BE2C (cell line): ENCODE measurements around the gene PPIE.
"Not testable (repeated sequence)": the region's sequence is repeated elsewhere in the genome, so short reads cannot be mapped to it uniquely, and the experiment has no call there.

ENCODE experiments used
- DNase-seq: peaks from one replicate; pipeline ENCODE4 v3.0.0-alpha.2; 2020
- H3K27me3 ChIP-seq: fragments of 250-450 bp; sonication (Bioruptor Pico); 2 replicates; pipeline ENCODE4 v1.5.1; 2020; ENCODE audit warnings: mild to moderate bottlenecking
- H3K36me3 ChIP-seq: fragments of 250-450 bp; sonication (Bioruptor Pico); 2 replicates; pipeline ENCODE4 v1.5.1; 2020; ENCODE audit warnings: mild to moderate bottlenecking
- H3K4me1 ChIP-seq: fragments of 250-450 bp; sonication (Bioruptor Pico); 2 replicates; pipeline ENCODE4 v1.5.1; 2020
- H3K4me3 ChIP-seq: 2 replicates; pipeline ENCODE4 v1.5.1; 2011; ENCODE audit warnings: low read depth, low read length
- H3K9me3 ChIP-seq: fragments of 250-450 bp; sonication (Bioruptor Pico); 2 replicates; pipeline ENCODE4 v1.5.1; 2020
- TF ChIP-seq, protein P1 (sequence below): IDR thresholded peaks from 2 replicates; pipeline ENCODE4 v1.5.1; 2012; ENCODE audit warnings: mild to moderate bottlenecking, low read depth, low read length

The PPIE gene

DNA sequence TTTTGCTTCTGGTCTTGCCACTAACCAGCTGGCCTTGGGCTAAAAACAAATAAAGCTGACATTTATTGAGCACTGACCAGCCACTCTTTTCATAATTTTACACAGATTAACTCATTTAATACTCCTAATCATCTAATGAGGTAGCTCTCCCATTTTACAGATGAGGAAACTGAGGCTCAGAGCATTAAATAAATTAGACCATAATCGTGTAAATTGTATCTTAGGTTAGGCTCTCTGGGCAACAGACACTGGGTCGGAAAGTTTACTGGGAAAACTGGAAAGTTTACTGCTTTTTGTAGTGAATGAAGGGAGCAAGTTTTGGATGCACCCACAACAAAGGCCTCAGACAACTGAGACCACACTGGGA is 42.6 kb downstream of the PPIE start:
- no peak for DNase-seq
- TF ChIP-seq, protein P1, sequence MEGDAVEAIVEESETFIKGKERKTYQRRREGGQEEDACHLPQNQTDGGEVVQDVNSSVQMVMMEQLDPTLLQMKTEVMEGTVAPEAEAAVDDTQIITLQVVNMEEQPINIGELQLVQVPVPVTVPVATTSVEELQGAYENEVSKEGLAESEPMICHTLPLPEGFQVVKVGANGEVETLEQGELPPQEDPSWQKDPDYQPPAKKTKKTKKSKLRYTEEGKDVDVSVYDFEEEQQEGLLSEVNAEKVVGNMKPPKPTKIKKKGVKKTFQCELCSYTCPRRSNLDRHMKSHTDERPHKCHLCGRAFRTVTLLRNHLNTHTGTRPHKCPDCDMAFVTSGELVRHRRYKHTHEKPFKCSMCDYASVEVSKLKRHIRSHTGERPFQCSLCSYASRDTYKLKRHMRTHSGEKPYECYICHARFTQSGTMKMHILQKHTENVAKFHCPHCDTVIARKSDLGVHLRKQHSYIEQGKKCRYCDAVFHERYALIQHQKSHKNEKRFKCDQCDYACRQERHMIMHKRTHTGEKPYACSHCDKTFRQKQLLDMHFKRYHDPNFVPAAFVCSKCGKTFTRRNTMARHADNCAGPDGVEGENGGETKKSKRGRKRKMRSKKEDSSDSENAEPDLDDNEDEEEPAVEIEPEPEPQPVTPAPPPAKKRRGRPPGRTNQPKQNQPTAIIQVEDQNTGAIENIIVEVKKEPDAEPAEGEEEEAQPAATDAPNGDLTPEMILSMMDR: no peak
- H3K4me3 ChIP-seq: no peak overlapping the region

GRCh38 chr1:39782103-39782502 is 43.4 kb downstream of the PPIE start:
- TF ChIP-seq, protein P1: no peak
- no peaks in the 10 kb centered on the region for H3K36me3 ChIP-seq
- no peaks in the 10 kb centered on the region for H3K9me3 ChIP-seq
- DNase-seq: no peak
- no peak overlapping the region for H3K4me3 ChIP-seq
- H3K27me3 ChIP-seq: no peaks in the 10 kb centered on the region
- no peaks in the 10 kb centered on the region for H3K4me1 ChIP-seq

More for the DNA sequence above, 42.6 kb downstream of the PPIE start:
- Histone ChIP-seq H3K9me3 (no peaks in the 10 kb centered on the region), H3K36me3 (no peaks in the 10 kb centered on the region), H3K4me1 (no peaks in the 10 kb centered on the region), H3K27me3 (no peaks in the 10 kb centered on the region)

DNA sequence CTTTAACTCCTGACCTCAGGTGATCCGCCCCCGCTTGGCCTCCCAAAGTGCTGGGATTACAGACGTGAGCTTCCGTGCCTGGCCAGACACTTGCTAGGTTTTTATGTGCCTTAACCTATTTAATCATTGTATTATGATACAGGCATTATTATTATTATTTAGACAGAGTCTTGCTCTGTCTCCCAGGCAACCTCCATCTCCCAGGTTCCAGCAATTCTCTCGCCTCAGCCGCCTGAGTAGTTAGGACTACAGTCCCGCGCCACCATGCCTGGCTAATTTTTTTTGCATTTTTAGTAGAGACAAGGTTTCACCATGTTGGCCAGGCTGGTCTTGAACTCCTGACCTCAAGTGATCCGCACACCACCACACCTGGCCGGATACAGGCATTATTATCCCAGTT is 44.0 kb downstream of the PPIE start:
- H3K9me3 ChIP-seq, DNase-seq, H3K36me3 ChIP-seq, H3K4me3 ChIP-seq, H3K4me1 ChIP-seq, H3K27me3 ChIP-seq: not testable (repeated sequence)

DNA sequence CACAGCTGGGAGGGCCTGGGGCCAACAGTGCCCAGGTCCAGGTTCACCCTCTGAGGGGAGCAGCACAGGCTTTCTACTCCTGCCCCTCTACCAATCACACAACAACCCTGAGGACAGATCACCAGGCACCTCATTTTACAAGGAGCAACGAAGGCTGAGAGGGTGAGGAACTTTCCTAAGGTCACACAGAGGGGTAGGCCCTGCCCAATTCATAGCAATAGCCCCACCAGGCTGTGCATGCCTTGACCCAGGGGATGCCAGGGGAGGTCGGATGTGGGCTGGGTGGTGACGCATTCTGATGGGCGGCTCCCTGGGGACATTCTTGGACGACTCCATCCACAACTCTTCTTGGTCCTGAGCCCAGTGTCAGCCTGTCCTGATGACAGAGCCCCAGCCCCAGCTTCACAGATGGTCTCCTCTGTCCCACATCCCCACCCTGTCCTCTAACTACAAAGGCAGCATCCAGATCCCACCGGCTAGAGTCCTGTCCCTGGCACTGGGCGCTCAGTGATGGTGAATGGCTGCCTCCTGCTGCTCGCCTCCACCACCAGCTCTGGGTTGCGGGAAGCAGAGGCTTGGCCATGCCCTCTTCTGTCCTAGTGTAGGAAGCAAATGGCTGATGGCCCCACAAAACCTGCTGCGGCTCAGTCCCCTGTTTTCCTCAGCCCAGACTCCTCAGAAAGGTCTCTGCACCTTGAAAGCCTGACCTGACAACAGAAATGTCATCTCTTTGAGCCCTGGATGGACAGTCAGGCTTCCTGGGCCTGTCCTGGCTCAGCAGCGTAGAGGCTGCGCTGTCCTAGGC is 47.8 kb downstream of the PPIE start:
- not testable (repeated sequence) for H3K9me3 ChIP-seq, H3K4me3 ChIP-seq, H3K36me3 ChIP-seq, H3K27me3 ChIP-seq, DNase-seq, H3K4me1 ChIP-seq

DNA sequence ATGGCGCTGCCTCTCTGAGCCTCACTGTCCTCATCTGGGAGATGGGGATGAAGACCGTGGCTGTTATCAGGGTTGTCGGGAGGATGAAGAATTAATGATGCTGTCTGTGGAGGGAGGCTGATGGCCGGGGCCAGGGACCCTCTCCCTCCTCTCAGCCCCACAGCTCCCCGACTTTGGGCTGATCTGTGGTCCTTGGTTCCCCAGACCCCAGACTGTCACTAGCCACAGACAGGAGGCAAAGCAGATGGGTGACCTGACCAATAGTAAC is 48.4 kb downstream of the PPIE start:
- not testable (repeated sequence) for H3K4me3 ChIP-seq, DNase-seq, H3K27me3 ChIP-seq, H3K36me3 ChIP-seq, H3K4me1 ChIP-seq, H3K9me3 ChIP-seq

DNA sequence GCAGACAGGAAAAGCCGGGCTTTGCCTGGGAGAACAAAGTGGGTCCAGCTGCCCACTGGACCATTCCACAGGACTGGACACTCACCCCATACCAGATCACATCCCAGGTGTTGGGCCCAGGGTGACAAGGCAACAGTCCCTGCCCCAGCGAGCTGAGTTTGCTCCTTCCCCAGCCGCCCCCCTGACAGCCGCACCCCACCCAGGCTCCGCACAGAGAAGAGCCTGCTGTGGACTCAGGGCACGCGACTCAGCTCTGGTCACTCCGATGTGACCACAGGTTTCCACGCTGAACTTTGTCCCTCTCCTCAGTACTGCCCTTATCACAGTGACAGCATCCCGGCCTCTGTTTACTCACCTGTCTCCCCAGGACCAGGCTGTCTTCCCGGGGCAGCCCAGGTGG is 48.8 kb downstream of the PPIE start:
- H3K36me3 ChIP-seq: no peaks in the 10 kb centered on the region
- no peaks in the 10 kb centered on the region for H3K9me3 ChIP-seq
- no peak for DNase-seq
- H3K4me1 ChIP-seq: no peaks in the 10 kb centered on the region
- H3K4me3 ChIP-seq: no peak overlapping the region
- TF ChIP-seq, protein P1: no peak
- no peaks in the 10 kb centered on the region for H3K27me3 ChIP-seq

- not testable (repeated sequence) for H3K27me3 ChIP-seq, DNase-seq, H3K36me3 ChIP-seq, H3K4me3 ChIP-seq, H3K4me1 ChIP-seq, H3K9me3 ChIP-seq
Observed at GRCh38 chr1:39787964-39788363, 49.3 kb downstream of the PPIE start.

DNA sequence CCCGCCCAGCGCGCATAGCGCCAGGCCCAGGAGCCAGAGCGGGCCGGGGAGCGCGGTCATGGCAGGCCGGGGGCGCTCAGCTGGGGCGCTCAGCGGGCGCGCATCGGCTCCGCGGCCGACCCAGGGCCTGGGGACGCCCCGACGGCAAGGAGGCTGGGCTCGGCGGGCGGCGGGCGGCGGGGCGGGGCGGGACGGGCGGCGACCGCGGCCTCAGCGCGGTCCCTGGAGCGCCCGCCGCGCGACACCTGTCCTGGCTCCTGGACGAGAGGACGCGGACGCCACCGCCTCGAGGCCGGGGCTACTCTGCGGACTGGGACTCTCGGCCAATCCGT is 49.7 kb downstream of the PPIE start:
- Histone ChIP-seq H3K27me3 (no peaks in the 10 kb centered on the region), H3K36me3 (no peaks in the 10 kb centered on the region), H3K9me3 (no peaks in the 10 kb centered on the region), H3K4me1 (no peaks in the 10 kb centered on the region), H3K4me3 (peak overlapping the region; percentile 37; the same call in 1 of the 2 replicates)
- no peak for DNase-seq
- TF ChIP-seq, protein P1: no peak
